GM23248 (cell line): ENCODE data around the gene FAM118A. TPM values are rescaled to one million over a fixed set of nuclear protein-coding genes. Genes with fewer than 3 reads are reported as not detected.

ENCODE experiments used
- DNase-seq: peaks from one replicate; pipeline ENCODE4 v3.0.0-alpha.2; 2015
- H2AFZ ChIP-seq: fragments of 200-600 bp; sonication (generic); 2 replicates; pipeline ENCODE4 v1.6.1; 2016; ENCODE audit warnings: antibody characterized with exemption
- H3F3A ChIP-seq: fragments of 200-600 bp; sonication (generic); 2 replicates; pipeline ENCODE4 v1.6.1; 2016; ENCODE audit warnings: mild to moderate bottlenecking, antibody characterized with exemption, mixed run types; ENCODE audit not compliant: insufficient read depth
- H3K27ac ChIP-seq: fragments of 200-600 bp; sonication (generic); 2 replicates; pipeline ENCODE4 v1.5.1; 2016; ENCODE audit warnings: mild to moderate bottlenecking
- H3K27me3 ChIP-seq: fragments of 200-600 bp; sonication (generic); replicated peaks from 2 replicates; pipeline ENCODE4 v1.6.1; 2016; ENCODE audit warnings: mild to moderate bottlenecking; ENCODE audit not compliant: insufficient read depth
- H3K36me3 ChIP-seq: fragments of 200-600 bp; sonication (generic); 2 replicates; pipeline ENCODE4 v1.6.1; 2016; ENCODE audit warnings: low read depth, mild to moderate bottlenecking
- H3K4me1 ChIP-seq: fragments of 200-600 bp; sonication (generic); 2 replicates; pipeline ENCODE4 v1.6.1; 2016; ENCODE audit warnings: mild to moderate bottlenecking; ENCODE audit not compliant: insufficient read depth
- H3K4me2 ChIP-seq: fragments of 200-600 bp; sonication (generic); one replicate; pipeline ENCODE4 v1.6.1; 2016; ENCODE audit warnings: mild to moderate bottlenecking; ENCODE audit not compliant: unreplicated experiment
- H3K4me3 ChIP-seq: fragments of 200-600 bp; sonication (generic); 2 replicates; pipeline ENCODE4 v1.5.1; 2016; ENCODE audit warnings: mild to moderate bottlenecking
- H3K79me2 ChIP-seq: fragments of 200-600 bp; sonication (generic); 2 replicates; pipeline ENCODE4 v1.6.1; 2016; ENCODE audit warnings: mild to moderate bottlenecking; ENCODE audit not compliant: insufficient read depth
- H3K9ac ChIP-seq: fragments of 200-600 bp; sonication (generic); 2 replicates; pipeline ENCODE4 v1.6.1; 2016; ENCODE audit warnings: mild to moderate bottlenecking
- H3K9me2 ChIP-seq: fragments of 200-600 bp; sonication (generic); 2 replicates; pipeline ENCODE4 v1.6.1; 2016; ENCODE audit warnings: mixed run types, mild to moderate bottlenecking, moderate library complexity; ENCODE audit not compliant: insufficient read depth
- H3K9me3 ChIP-seq: fragments of 200-600 bp; sonication (generic); one replicate; pipeline ENCODE4 v1.6.1; 2017; ENCODE audit warnings: low read depth
- H4K20me1 ChIP-seq: fragments of 200-600 bp; sonication (generic); 2 replicates; pipeline ENCODE4 v1.6.0; 2016; ENCODE audit not compliant: insufficient read depth
- EZH2 ChIP-seq: fragments of 200-600 bp; sonication (generic); IDR thresholded peaks from 2 replicates; pipeline ENCODE4 v1.6.1; 2018; ENCODE audit warnings: antibody characterized with exemption, mild to moderate bottlenecking; ENCODE audit not compliant: insufficient read depth, poor library complexity, severe bottlenecking
- EZH2phosphoT487 ChIP-seq: fragments of 200-600 bp; sonication (generic); IDR thresholded peaks from 2 replicates; pipeline ENCODE4 v1.6.1; 2018; ENCODE audit warnings: antibody characterized with exemption, moderate library complexity, mild to moderate bottlenecking, low read depth; ENCODE audit not compliant: insufficient read depth
- WGBS, 2 experiments: methylation state at CpG; one replicate each; pipeline ENCODE4 v1.1.6; 2015 to 2017; ENCODE audit warnings: low lambda C conversion rate in 2 of 2, low coverage in 1 of 2; ENCODE audit errors: missing lambda C conversion rate in 2 of 2; 5-methylcytosine and 5-hydroxymethylcytosine counted together
- in situ Hi-C: fragments of 300-500 bp; cut with MboI; formaldehyde crosslinking; loops from 2 replicates; pipeline ENCODE4 v1.15.0; 2020
- polyA plus RNA-seq: library from polyadenylated mRNA; unstranded; fragments of >200 nt; fragmentation: Nextera tagmentation; extraction: Ambion mirVana; gene quantifications from 2 replicates; pipeline ENCODE4 v1.2.1, GENCODE V29; 2016
- total RNA-seq: library from RNA; depleted of rRNA; stranded (reverse); fragments of >200 nt; shearing (Covaris generic); gene quantifications from 2 replicates; pipeline ENCODE4 v1.2.3, GENCODE V29; 2014

FAM118A gene
- total and polyA plus RNA-seq, 2 experiments from 2014 or later = 8.5 to 11.1 TPM

DNA sequence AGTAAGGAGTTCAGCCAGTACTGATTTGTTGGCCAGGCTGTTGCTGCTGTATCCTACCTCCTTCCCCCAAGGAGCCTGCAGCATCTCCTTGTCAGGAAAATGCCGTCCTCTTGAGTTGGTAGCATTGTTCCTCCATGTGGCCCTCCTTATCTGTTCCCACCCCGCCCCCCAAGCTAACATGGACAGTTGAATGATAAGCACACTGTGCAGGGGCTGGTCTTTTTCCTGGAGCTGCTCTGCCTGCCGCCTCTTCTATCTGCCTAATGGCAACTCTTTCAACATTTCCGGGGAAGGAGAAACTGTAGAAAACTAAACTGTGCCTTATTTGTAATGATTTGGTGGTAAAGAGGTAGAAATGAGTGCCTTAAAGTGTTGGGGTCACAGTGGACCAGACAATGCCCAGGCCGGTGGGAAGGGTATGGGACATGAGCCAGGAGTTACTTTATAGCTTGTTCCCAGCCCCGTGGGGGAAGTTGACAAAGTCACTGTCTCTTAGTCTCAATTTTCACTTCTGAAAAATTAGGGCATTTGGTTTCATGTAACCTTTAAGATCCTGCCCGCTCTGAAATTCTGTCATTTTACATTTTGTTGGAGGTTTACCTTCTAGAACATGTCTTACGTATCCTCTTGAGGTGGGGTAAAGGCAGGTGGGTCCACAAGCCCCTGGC is 4.5 kb downstream of the FAM118A start:
- DNase-seq = no peak
- Histone ChIP-seq H3K36me3 (no peaks in the 10 kb centered on the region), H4K20me1 (no peaks in the 10 kb centered on the region), H3K27me3 (no peaks in the 10 kb centered on the region), H2AFZ (no peak overlapping the region), H3K9ac (no peak overlapping the region), H3K4me1 (peaks cover 27% of the 10 kb centered on the region), H3K9me2 (no peaks in the 10 kb centered on the region), H3K9me3 (no peaks in the 10 kb centered on the region), H3K4me3 (no peak overlapping the region), H3K4me2 (no peak overlapping the region), H3F3A (peaks cover 13% of the 10 kb centered on the region), H3K79me2 (peaks cover 29% of the 10 kb centered on the region), H3K27ac (no peak overlapping the region)
- 76% methylated on average over 8 of the region's 8 CpGs for WGBS, 2 experiments
- in situ Hi-C loops = no loop called here
- no peak for TF ChIP-seq EZH2phosphoT487
- no peak for TF ChIP-seq EZH2

DNA sequence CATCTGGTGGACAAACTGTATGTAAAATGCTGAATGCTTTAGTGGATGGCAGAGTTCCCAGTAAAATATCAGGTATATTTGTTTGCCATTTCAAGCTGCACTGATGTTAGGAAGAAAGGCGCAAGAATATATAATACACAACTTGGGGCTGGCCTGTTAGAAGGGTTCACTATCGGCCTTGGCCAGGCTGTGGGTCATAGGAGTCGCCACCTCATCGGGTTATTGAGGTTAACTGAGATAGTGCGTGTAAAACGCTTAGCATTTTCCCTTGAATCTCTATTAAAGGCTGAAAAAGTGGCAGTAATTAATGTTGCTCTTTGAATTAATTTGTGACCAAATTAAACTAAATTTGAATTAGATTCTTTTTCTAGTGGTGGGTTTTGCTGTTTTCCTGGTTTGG is 5.1 kb downstream of the FAM118A start:
- H3K4me1 ChIP-seq = peaks cover 26% of the 10 kb centered on the region
- peaks cover 35% of the 10 kb centered on the region for H3K79me2 ChIP-seq
- peaks cover 19% of the 10 kb centered on the region for H3F3A ChIP-seq
- in situ Hi-C loops = no loop called here
- no peak overlapping the region for H3K4me3 ChIP-seq
- no peaks in the 10 kb centered on the region for H3K36me3 ChIP-seq
- H3K27me3 ChIP-seq = no peaks in the 10 kb centered on the region
- no peak overlapping the region for H3K4me2 ChIP-seq
- H3K9me2 ChIP-seq = no peaks in the 10 kb centered on the region
- H4K20me1 ChIP-seq = no peaks in the 10 kb centered on the region
- no peak overlapping the region for H3K27ac ChIP-seq
- no peak overlapping the region for H3K9ac ChIP-seq
- WGBS, 2 experiments = 99% methylated on average over 6 of the region's 6 CpGs
- H2AFZ ChIP-seq = no peak overlapping the region
- no peaks in the 10 kb centered on the region for H3K9me3 ChIP-seq
- DNase-seq = no peak
- TF ChIP-seq EZH2phosphoT487 (no peak), EZH2 (no peak)

- H3K9me2 ChIP-seq = no peaks in the 10 kb centered on the region
- H3K27ac ChIP-seq = peak overlapping the region; percentile 90
- peak overlapping the region; percentile 73 for H3K4me2 ChIP-seq
- peaks cover 22% of the 10 kb centered on the region for H3F3A ChIP-seq
- 78 to 80% methylated on average over 9 of the region's 9 CpGs for WGBS, 2 experiments
- no peaks in the 10 kb centered on the region for H3K9me3 ChIP-seq
- H3K4me1 ChIP-seq = peaks cover 24% of the 10 kb centered on the region
- no peak for DNase-seq
- H2AFZ ChIP-seq = peak overlapping the region; percentile 80
- H3K36me3 ChIP-seq = no peaks in the 10 kb centered on the region
- H3K27me3 ChIP-seq = no peaks in the 10 kb centered on the region
- H3K79me2 ChIP-seq = peaks cover 46% of the 10 kb centered on the region
- in situ Hi-C loops = no loop called here
- H3K4me3 ChIP-seq = no peak overlapping the region
- peak overlapping the region; percentile 71 for H3K9ac ChIP-seq
- TF ChIP-seq EZH2 = no peak
- TF ChIP-seq EZH2phosphoT487 = no peak
- no peaks in the 10 kb centered on the region for H4K20me1 ChIP-seq
Observed at GRCh38 chr22:45316796-45317526, 7.2 kb downstream of the FAM118A start.

GRCh38 chr22:45317551-45318167 is 7.9 kb downstream of the FAM118A start:
- no peaks in the 10 kb centered on the region for H3K9me2 ChIP-seq
- H3F3A ChIP-seq = peaks cover 22% of the 10 kb centered on the region
- no peaks in the 10 kb centered on the region for H4K20me1 ChIP-seq
- peaks cover 24% of the 10 kb centered on the region for H3K4me1 ChIP-seq
- H3K9ac ChIP-seq = peak overlapping the region; percentile 71
- no peak for TF ChIP-seq EZH2
- TF ChIP-seq EZH2phosphoT487 = no peak
- peak overlapping the region; percentile 80 for H2AFZ ChIP-seq
- peaks cover 51% of the 10 kb centered on the region for H3K79me2 ChIP-seq
- no peaks in the 10 kb centered on the region for H3K9me3 ChIP-seq
- no peaks in the 10 kb centered on the region for H3K27me3 ChIP-seq
- peak overlapping the region; percentile 47 for H3K4me3 ChIP-seq
- DNase-seq = peak; percentile 87
- peak overlapping the region; percentile 90 for H3K27ac ChIP-seq
- 12 to 14% methylated on average over 19 of the region's 19 CpGs for WGBS, 2 experiments
- H3K36me3 ChIP-seq = no peaks in the 10 kb centered on the region
- H3K4me2 ChIP-seq = peak overlapping the region; percentile 73
- in situ Hi-C loops = no loop called here
